ENCODE results near the gene ZFY.

ZFY gene

DNA sequence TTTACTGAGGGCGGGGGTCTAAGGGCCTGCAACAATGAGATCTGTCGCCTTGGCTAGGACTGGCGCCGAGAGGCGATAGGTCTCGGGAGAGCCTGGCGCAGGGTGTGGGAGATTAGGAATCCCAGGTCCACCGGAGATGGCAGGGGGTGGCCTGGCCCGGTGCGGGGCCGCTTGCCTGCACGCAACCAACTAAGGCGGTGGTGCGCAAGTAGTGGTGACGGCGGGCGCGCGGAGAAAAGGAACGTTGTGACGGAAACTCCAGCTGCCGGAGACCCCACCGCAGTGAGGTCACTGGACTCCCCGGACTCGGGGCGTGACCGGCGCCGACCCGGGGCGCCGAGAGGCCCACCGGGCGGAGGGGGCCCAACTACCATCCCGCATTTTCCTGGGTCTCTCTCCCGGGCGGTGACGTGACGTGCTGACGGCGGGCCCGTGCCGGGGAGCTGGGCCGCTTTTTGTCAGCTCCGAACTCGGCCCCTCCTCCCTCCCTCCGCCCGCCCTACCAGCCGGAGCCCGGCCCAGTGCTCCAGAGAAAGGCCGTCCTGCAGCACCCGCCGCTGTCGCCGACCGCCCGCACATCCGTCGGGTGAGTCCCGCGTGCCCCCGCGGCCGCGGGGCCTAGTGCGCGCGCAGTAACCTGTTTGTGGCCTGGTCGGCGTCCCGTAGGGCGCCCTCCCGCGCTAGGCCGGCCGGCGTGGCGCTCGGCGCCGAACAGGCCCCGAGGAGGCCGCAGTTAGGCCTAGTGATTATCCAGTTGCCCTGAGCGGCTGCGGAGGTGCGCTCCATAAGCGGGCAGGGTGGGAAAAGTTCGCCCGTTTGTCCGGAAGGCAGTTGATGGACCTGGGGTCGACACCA is at the start of gene ZFY:
ZFY (plus strand) TSS at position 521 of the 855 bp plus-strand sequence. CDS start 18,556 bp downstream, outside the sequence.
- DNase-seq, result peak; percentile 48

- DNase-seq, result no peak
These were observed 49.3 kb upstream of the ZFY start for GRCh38 chrY:2885880-2886279.

DNA sequence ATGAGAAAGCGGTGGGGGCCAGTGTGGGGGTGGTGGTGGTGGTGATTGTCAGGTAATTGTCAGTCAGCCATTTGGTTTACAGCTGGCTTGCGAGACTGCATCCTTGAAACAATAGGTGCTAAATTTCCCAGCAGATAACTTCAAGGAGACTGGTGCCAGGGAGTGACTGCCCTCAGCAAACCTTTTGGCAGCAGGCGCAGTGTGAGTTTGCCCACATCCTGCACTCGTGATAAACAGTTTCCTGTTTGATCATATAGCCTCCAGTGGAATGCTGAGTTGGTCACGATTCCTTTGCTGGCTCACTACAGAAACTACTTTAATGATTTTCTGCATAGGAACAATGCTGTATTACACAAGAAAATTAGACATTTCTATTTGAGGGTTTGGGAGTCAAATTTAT is 47.8 kb upstream of the ZFY start:
- peak; percentile 23 for DNase-seq

DNA sequence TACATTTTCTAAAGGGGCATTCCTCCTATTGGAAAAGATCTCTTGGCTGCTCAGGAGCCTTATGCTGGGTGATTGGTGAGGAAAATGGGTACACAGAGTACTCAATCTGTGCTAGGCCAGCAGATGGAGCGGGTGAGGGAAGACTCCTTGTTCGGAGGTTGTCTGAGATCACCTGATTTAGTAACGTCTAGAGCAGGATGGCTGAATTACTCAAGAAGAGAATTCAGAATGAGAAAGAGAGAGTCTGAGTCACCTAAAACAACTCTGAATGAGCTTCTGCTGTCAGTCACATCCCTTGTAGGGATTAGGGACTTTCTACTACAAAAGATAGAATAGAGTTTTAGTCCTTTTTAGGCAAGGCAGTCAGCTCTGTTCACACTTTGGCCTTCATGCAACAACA is 47.2 kb upstream of the ZFY start:
- DNase-seq, result no peak

GRCh38 chrY:2893471-2893870 is 41.7 kb upstream of the ZFY start:
- no peak for DNase-seq

- no peak for DNase-seq
These were observed 39.1 kb upstream of the ZFY start for GRCh38 chrY:2896050-2896449.

GRCh38 chrY:2907356-2907755 is 27.8 kb upstream of the ZFY start:
- no peak for DNase-seq

DNA sequence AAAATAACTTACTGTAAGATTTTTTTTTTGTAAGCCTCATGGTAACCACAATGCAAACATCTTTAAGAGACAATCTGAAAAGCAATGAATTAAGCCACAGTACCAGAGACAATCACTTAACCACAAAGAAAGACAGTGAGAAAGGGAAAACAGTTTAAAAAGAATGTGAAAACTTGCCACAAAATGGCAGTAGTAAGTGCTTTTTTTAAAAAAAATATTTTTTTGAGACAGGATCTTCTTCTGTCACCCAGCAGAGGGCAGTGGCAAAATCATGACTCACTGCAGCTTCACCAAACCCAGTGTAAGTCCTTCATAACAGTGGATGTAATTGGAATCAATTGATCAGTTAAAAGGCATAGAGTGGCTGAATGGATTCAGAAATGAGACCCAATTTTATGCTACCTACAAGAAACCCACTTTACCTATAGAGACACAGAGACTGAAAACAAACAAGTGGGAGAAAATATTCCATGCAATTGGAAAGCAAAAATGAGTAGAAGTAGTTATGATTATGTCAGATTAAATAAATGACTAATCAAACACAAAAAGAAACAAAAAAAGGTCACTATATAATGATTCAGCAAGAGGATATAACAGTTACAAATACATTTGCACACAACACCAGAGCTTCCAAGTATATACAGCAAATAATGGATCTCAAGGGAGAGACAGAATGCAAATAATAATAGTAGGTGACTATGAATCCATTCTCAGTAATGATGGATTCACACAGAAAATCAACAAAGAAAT is 21.9 kb upstream of the ZFY start:
- peak; percentile 30 for DNase-seq

DNA sequence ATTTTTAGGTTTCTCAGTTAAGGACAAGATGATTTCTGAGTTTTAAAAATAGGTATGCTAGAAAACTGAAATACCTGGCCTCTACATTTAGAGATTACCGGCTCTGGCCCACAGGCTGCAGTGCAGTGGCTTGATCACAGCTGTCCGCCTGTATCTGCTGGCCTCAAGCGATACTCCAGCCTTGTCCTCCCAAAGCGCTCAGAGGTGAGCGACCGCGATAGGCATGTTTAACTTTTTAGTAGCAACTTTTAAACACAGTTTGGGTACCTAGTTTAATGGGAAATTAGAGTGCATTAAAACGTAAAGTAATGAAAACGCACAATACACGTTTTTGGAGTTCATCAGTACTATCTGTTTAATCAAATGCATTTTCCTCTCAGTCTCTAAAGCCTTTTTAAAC is 1.1 kb upstream of the ZFY start:
- DNase-seq, result peak; percentile 2

DNA sequence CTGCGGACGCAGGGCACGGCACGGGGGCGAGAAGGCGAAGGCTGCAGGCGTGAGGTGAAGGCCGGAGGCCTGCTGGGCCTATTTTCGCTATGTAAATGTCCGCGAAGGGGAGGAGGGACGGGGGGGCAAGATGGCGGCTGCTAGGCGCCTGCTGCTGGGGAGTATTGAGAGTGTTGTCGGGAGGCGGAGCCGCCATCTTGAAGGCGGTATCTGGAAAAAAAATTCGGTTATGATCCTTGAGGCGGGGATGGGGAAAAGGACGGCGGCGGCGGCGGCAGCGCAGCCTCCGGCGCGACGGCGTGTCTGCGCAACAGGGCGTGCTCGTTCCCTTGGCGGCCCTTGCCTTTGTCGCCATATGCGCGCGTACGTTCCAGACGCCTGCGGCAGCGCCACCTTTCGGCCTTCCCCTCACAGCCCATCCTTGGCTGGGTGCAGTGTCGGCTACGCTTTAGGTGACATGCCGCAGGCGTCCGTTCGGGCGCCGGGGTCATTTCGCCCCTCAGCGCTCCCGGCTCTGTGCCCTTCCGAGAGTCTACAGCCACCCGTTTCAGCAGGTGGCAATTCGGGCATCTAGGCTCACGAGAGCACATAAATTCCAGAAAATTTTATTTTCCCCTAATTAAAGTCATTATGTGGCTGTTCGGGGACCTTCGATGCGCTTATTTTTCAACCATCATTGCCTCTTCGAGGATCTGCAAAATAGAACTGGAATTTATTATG is 695 bp downstream of the ZFY start:
- peak; percentile 85 for DNase-seq

GRCh38 chrY:2936436-2936750 is 1.2 kb downstream of the ZFY start:
- DNase-seq, result no peak

DNA sequence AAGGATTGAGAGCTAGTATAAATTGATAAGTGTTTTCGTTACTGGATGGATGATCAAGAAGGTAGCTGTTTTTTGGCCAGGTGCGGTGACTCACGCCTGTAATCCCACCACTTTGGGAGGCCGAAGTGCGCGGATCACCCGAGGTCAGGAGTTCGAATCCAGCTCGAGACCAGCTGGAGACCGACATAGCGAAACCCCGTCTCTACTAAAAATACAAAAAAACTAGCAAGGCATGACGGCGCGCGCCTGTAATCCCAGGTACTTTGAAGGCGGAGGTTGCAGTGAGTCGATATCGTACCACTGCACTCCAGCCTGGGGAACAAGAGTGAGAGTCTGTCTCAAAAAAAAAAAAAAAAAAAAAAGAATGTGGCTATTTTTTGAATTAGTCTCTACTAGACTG is 2.0 kb downstream of the ZFY start:
- peak; percentile 32 for DNase-seq

GRCh38 chrY:2949590-2950252 is 14.5 kb downstream of the ZFY start:
- DNase-seq, result no peak

- no peak for DNase-seq
These were observed 15.5 kb downstream of the ZFY start for GRCh38 chrY:2950655-2951054.

DNA sequence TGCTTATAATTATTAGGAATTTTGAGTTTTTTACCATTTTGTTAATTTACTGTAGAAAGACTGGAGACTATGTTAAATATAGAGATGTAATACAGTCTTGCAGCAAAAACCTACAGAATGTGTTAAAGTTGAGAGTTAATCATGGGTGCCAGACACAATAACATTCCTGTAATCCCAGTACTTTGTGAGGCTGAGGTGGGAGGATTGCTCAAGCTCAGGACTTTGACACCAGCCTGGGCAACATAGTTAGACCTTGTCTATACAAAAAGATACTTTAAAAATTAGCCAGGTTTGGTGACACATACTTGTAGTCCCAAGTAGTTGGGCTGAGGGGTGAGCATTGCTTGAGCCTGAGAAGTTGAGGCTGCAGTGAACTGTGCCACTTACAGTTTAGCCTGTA is 17.7 kb downstream of the ZFY start:
- DNase-seq, result no peak

- DNase-seq, result no peak
These were observed 19.6 kb downstream of the ZFY start for GRCh38 chrY:2954735-2955134.

DNA sequence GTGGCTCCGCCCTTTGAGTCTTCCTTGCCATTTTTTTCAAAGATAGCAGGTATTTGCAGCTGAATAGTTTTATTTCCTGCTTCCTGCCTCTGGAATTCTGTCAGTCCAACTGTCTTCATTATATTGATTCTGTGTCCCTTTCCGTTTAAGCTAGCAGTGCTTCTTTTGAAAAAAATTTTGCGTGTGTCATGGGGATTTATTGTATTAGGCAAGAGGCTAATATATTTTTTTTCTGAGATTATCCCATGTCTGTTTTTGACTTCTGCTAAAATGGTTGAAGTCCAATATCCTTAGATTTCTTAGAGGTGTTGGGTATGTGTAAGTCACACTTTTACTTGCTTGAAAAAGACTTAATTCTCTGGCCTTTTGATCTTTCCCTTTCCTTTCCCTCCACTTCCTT is 20.4 kb downstream of the ZFY start:
- no peak for DNase-seq

DNA sequence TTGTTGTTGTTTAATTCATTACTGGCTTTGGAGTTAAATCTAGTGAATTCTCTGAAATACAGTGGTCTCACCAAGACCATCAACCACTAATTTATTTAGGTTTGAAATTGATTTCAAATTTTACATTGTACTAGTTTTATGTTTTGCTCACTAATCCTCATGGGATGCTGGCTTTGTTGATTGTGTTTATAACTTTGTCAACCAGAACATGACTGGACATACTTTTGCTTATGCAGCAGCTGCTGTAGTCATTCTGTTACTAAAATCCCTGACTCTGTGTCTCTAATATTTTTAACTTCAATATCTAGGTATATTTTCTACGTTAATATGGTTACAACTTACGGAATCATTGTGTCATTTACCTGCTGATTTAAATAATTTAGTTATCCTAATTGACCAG is 26.9 kb downstream of the ZFY start:
- DNase-seq, result no peak

DNA sequence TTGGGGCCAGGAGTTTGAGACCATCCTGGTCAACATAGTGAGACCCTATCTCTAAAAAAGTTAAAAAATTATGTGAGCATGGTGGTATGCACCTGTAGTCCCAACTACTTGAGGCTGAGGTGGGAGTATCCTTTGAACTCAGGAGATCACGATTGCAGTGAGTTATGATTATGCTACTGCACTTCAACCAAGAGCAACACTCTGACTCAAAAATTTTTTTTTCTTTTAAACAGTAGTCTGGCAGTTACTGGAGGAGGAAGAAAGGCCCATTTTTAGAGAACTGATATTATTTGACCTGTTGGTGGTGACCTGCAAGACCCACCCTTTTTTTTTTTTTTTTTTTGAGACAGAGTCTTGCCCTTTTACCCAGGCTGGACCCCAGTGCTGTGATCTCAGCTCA is 29.6 kb downstream of the ZFY start:
- no peak for DNase-seq

- DNase-seq, result no peak
These were observed 30.4 kb downstream of the ZFY start for GRCh38 chrY:2965629-2966028.

- DNase-seq, result no peak
These were observed 34.4 kb downstream of the ZFY start for GRCh38 chrY:2969561-2969960.

DNA sequence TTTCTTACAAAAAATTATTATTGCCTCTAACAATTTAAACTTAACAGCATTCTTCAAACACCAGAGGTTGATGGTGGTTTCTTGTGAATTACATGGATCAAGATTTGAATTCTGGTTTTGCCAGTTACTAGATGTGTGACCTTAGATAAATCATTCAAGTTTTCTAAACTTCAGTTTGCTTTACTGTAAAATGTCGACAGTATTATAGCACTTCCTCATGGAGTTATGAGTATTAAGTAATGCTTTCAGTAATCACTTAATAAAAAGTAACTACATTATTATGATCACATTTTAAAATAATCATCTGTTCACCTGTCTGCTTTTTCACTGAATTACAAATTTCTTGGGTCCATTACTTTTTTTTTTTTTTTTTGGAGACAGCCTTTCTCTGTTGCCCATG is 37.5 kb downstream of the ZFY start:
- no peak for DNase-seq

- DNase-seq, result no peak
These were observed 38.0 kb downstream of the ZFY start for GRCh38 chrY:2973110-2973751.

Data from RPMI8226 (cell line).